GM13977 (cell line): ENCODE measurements around the gene TPX2.

Source experiments
- DNase-seq: peaks from one replicate; pipeline ENCODE4 v3.0.0; 2012; ENCODE audit warnings: low spot score
- CTCF ChIP-seq: IDR thresholded peaks from 2 replicates; pipeline ENCODE4 v1.5.1; 2012; ENCODE audit warnings: mild to moderate bottlenecking, control low read depth; ENCODE audit not compliant: insufficient read depth; ENCODE audit errors: extremely low read depth, missing control alignments
- in situ Hi-C: fragments of 300-500 bp; cut with MboI; formaldehyde crosslinking; loops from one replicate; pipeline ENCODE4 v1.12.0; 2022; ENCODE audit warnings: low sequenced_read_pairs, low pct_unique_long_range_greater_than_20kb, mixed read lengths, inconsistent platforms; ENCODE audit not compliant: unreplicated experiment

TPX2 gene

DNA sequence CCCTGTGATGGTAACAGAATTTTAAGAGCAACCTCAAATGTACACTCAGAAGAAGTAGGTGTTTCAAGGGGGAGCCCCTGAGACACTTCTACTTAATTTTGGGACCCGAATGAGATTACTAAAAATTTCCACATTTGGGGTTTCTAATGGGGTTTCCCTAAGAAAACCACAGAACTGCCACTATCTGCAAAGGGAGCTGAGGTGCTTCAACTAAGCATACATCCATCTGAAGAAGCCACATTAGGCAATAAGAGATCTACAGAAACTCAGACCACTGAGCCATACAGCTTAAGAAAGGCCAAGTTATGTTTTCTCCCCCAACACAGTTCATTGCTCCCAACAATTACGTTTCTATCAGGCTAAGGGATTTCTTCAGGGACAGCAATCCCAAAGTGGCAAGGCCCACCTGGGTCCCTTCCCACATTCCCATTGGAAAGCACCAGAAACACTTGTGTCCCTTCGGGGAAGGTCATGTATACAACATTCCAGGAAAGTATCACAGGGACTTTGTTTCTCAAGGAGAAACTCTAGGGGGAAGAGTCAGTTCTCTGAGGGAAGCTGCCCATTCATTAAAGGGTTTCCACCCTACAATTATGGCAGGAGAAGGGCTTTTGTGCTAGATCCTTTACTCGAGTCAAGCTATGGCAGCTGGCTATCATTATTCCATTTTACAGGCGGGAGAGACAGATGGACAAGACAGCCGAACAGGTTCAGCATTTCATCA is 21.4 kb upstream of the TPX2 start:
- in situ Hi-C loops: no loop called here
- no peak for TF ChIP-seq CTCF
- peak; percentile 79 for DNase-seq

DNA sequence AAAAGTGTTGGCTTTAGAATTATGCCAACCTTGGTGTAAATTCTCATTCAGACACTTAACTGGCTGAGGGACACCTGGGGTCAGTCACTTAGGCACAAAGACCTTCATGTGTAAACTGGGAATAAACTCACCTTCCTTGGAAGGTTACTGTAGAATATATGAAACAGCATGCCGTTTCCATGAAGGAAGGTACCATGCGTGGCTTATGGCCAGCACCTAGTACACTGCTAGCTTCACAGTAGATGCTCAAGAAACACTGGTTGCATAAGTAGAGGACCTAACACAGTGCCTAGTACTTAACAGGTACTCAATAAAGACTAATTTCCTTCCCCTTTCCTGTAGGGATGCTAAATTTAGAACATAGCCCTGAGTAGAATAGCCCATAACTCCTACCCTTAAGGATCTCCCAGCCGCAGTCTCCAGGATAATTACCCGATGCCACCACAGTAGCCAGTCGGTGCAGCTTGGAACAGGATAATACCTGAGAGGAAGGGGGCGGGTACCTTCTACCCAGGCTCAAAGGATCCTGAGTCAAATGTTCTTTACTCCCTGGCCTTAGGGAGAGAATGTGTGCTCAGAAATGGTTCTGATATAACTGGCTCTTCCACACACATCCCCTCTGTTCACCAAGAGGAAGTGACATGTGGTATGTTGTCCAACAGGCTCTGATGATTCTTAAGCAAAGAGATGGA is 20.0 kb upstream of the TPX2 start:
- TF ChIP-seq CTCF: no peak
- DNase-seq: no peak
- in situ Hi-C loops: no loop called here

DNA sequence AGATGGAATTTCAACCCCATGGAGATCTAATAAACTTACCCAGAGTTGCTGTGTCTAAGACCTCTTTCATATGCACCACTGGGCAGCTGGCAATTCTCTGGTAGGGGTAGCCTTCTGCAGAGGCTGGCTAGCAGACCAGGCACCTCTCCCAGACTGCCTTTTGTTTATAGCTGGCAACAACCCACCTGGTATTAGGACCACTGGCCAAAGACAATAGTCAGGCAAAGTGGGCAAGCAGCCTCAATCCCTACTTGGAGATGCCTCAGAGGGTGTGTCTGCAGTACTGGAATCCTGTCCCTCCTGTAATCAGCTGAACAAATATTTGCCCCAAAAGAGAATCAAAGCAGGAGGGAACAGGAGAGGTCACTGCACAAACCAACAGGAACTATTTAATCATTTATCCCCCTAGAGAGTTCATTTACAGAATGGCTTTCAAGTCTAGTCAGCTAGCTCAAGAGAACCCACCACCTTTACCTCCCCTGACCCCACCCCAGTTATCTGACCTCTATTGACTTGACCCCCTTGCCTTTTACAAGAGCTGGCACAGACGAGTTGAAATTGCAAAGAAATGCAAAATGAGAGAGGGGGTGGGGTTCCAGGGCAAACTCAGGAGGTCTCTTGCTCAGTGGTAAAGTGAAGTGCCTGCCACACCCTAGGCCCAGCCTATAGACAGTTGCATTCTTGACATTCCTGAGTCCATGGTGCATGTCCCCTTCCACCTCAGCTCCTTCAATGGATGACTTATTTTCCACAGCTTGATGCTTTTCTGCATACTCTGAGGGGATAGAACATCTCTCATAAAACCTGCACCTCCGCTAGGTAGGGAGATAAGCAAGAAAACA is 19.2 kb upstream of the TPX2 start:
- TF ChIP-seq CTCF: no peak
- in situ Hi-C loops: loop anchor here (10.0 kb wide), 1 partner anchor 55 kb away; no protein-coding TSS in a partner anchor
- DNase-seq: no peak

DNA sequence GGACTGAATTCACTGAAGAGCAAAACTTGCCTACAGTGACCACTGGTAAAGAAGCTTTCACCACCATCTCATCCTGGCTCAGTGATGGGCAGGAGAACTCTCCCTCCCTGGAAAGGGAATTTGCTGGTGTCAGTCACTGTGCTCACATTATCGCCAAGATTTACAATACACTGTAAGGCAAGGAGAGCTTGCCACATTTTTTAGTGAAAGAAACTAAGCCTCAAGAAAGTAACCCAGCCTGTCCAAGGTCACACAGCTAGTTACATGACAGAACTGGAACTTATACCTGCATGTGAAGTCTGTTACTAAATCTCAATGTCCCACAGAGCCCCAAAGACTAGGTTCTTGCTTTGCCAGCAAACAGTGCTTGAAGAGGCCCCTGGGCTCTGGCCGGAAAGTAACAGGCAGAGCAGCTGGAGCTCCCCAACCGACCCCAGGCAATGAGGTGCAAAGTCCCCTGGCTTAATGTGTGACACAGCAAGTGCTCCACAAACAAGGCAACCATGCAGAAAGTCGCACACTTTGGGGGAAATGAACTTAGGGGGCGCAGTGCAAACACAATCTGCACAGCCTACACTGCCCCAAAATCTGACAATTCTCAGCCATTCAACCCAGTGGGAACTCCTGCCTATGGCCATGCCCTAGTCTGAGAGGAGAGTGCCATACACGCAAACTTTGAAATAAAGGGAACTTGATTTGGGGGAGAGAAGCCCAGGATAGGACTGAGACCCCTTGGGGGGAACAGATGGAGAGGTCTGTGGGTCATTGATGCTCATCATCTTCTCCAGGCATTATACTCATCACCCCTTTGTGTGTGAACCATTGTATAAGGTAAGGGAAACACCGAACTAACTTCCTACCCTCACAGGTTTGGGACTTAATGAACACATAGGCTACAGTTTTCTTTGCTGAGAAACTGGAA is 18.3 kb upstream of the TPX2 start:
- in situ Hi-C loops: loop anchor here (10.0 kb wide), 1 partner anchor 56 kb away; no protein-coding TSS in a partner anchor
- TF ChIP-seq CTCF: peak; percentile 39
- peak; percentile 38 for DNase-seq

- in situ Hi-C loops: loop anchor here (10.0 kb wide), 1 partner anchor 57 kb away; no protein-coding TSS in a partner anchor
Measured at GRCh38 chr20:31721408-31722256, 17.5 kb upstream of the TPX2 start.

More at GRCh38 chr20:31721408-31722256, 17.5 kb upstream of the TPX2 start:
- no peak for TF ChIP-seq CTCF
- no peak for DNase-seq
